ENCODE data around the gene TBC1D32. TPM values are rescaled to one million over a fixed set of nuclear protein-coding genes. Genes with fewer than 3 reads are reported as not detected.
"Not testable (repeated sequence)": the region's sequence is repeated elsewhere in the genome, so short reads cannot be mapped to it uniquely, and the experiment has no call there.

The TBC1D32 gene
- total RNA-seq, 1 experiment from 2014 or later = 6.6 TPM

DNA sequence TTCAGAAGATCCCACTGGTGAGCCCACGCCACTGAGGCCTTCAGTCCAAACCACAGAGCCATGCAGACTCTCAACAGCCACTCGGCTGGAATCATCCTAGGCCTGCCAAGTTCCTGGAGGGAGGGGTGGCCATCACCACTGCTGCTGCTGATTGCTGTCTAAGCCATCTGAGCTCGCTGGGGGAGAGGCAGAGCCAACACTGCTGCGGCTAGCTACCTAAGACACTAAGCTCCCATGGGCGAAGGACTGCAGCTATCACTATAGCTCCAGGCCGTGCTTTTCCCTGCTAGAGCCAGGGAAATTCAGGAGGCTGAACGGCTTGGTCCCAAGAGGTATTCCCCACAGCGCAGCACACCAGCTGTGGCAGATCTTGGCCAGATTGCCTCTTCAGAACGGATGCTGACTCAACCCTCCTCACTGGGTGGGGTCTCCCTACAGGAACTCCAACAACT is 73.6 kb downstream of the TBC1D32 start:
- in situ Hi-C loops (cut with HindIII; ENCODE audit: low sequenced_read_pairs) = no loop called here
- no peak for DNase-seq (ENCODE audit: low spot score)

DNA sequence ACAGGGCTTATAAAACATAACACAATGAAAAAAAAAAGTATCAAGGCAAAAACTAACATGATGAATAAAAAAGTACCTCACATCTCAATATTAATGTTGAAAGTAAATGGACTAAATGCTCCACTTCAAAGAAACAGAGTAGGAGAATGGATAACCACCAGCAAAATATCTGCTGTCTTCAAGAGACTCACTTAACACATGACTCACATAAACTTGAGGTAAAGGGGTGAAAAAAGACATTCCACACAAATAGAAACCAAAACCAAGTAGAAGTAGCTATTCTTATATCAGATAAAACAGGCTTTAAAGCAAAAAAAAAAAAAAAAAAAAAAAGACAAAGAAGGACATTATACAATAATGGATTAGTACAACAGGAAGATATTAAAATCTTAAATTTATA is 86.9 kb downstream of the TBC1D32 start:
- in situ Hi-C loops (cut with HindIII; ENCODE audit: low sequenced_read_pairs) = no loop called here
- DNase-seq (ENCODE audit: low spot score) = no peak

DNA sequence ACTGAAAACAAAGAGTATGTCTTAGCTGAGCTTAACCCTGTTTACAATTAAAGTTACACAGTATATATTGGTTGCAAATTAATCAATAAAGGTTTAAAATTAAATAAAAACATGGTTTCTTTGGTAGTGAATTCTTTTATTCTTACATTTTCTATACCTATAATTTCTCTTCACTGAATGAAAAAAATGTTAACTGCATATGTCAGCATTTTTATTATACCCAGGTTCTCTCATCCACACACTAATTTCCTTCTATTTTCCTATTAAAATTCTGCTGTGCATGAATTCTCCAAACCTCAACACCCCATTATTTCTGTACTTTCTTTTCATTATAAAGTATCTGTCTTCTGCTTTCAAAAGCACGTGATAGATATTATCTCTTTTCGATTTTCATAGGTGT is 91.9 kb downstream of the TBC1D32 start:
- in situ Hi-C loops (cut with HindIII; ENCODE audit: low sequenced_read_pairs) = no loop called here
- no peak for DNase-seq (ENCODE audit: low spot score)

DNA sequence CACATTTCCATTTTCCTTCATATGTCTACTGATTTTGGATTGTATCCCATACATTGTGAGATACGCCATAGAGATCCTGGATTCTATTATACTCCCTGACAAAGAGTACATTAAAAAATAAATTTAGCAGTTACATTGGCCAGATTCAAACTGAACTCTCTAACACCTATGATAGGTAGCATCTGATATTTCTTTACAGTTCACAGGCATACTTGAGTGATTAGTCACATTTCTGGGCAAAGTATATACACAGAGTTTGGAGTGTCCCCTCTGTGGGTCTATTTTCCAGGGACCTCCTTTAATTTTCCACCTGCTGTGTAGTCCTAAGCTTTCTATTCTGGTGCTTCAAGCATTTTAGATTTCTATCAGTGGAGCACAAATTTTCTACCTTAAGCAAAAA is 96.4 kb downstream of the TBC1D32 start:
- in situ Hi-C loops (cut with HindIII; ENCODE audit: low sequenced_read_pairs) = no loop called here
- DNase-seq (ENCODE audit: low spot score) = no peak

DNA sequence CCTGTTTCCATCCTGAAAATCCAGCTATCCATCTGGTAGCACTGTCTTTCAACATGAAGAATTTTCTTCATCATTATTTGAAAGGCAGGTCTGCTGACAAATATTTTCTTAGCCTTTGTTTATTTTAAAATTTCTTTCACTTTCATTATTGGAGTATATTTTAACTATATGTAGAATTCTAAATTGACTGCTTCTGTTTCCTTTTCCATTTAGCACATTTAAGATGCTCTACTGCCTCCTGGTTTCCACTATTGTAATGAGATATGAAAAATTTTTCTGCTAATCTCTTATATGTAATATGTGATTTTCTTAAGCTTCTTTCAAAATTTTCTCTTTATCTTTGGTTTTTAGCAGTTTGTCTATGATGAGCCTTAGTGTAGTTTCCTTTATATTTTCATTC is 97.3 kb downstream of the TBC1D32 start:
- no peak for DNase-seq (ENCODE audit: low spot score)
- in situ Hi-C loops (cut with HindIII; ENCODE audit: low sequenced_read_pairs) = no loop called here

DNA sequence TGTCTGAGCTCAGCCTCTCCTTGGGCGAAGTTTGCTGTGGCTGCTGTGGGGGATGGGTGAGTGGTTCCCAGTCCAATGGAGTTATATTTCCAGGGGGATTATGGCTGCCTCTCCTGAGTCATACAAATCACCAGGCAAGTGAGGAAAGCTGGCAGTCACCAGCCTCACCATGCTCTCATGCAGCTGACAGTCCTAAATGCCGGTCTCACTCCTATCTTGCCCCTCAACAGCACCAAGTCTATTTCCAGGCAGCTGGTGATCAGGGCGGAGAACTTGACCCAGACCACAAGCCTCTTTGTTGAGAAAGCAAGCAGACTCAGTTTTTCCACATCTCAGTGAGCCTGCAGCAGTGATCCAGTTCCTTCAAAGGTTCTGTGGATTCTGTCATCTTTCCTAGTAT is 98.9 kb downstream of the TBC1D32 start:
- in situ Hi-C loops (cut with HindIII; ENCODE audit: low sequenced_read_pairs) = no loop called here
- no peak for DNase-seq (ENCODE audit: low spot score)

DNA sequence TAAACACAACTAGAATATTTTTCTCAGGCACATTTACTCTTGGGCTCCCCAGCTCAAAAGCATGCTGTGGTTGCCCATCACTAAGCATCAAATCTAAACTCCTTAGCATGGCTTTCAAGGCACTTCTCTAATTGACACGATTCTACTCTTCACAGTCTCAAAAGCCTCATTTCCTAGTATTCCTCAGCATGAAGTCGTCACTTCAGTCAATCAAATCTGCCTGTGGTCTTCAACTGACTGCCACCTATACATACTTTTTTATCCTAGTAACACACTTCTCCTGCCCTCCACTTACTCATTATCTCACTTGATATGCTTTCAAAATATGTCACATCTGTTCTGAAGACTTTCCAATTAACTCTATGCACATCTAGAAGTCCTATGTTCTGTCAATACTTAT is 110.3 kb downstream of the TBC1D32 start:
- in situ Hi-C loops (cut with HindIII; ENCODE audit: low sequenced_read_pairs) = no loop called here
- no peak for DNase-seq (ENCODE audit: low spot score)

DNA sequence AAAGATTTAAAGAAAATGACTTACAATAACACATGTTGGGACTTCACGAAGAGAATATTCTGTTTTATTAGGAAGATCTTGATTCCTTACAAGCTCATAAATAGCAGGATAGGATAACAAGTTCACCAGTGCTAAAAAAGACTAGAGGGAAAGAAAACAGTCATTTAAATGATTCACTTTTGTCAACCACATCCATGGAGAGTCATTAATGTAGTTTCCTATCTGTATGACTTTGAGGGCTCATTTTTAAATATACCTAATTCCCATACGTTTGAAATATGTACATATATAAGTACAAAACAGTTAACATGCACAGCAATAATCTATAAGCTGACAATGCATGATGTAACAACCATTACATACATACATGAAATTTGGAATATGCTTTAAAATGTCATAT is 111.1 kb downstream of the TBC1D32 start:
- DNase-seq (ENCODE audit: low spot score) = no peak
- in situ Hi-C loops (cut with HindIII; ENCODE audit: low sequenced_read_pairs) = no loop called here

DNA sequence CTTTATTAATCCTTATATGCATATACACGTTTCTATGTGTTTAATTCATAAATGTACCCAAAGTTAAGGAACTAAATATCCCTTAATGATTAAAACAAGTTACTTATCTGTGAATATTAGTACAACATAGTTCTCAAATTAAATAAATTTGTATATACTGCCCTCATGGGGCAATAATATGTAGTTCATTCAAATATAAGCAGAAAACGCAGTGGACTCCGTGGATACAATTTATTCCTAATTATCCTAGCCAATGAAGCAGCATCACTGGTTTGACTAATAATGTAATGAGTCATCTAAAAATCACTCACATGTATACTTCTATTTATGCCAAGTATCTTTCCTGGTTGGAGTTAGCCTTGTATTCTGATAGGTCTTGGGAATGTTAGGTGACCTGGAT is 111.6 kb downstream of the TBC1D32 start:
- DNase-seq (ENCODE audit: low spot score) = no peak
- in situ Hi-C loops (cut with HindIII; ENCODE audit: low sequenced_read_pairs) = no loop called here

DNA sequence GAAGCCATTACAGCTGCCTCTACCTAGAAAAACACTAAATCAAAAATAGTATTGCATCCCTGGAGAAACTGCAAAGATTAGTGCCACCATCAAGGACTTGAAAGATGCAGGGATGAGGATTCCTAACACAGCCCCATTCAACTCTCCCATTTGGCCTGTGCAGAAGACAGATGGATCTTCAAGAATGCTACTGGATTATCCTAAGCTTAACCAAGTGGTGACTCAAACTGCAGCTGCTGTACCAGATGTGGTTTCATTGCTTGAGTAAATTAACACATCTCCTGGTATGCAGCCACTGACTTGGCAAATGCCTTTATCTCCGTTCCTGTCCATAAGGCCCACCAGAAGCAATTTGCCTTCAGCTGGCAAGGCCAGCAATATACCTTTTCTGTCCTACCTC is 117.4 kb downstream of the TBC1D32 start:
- in situ Hi-C loops (cut with HindIII; ENCODE audit: low sequenced_read_pairs) = no loop called here
- DNase-seq (ENCODE audit: low spot score) = no peak

DNA sequence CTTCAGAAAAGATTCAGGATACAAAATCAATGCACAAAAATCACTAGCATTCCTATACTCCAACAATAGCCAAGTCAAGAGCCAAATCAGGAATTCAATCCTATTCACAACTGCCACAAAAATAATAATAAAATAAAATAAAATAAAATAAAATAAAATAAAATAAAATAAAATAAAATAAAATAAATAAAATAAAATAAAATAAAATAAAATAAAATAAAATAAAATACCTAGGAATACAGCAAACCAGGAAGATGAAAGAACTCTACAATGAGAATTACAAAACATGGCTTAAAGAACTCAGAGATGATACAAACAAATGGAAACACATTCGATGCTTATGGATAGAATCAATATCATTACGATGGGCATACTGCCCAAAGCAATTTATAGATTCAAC is 120.9 kb downstream of the TBC1D32 start:
- in situ Hi-C loops (cut with HindIII; ENCODE audit: low sequenced_read_pairs); DNase-seq (ENCODE audit: low spot score): not testable (repeated sequence)

DNA sequence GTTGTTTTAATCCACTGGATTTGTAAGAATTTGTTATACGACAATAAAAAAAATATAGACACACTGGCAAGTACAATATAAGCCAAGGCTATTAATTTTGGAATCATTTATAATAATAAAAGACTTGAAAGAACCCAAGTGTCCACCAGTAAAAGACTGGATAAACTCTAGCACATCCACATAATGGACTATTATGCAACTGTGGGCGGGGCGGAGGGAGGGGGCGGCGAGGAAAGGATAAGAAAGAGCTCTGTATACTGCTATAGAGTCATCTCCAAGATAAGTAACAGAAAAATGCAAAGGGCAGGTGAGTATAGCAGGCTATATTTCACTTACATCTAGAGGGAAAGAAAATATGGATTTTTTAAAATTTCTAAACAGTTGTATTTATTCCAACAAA is 123.3 kb downstream of the TBC1D32 start:
- in situ Hi-C loops (cut with HindIII; ENCODE audit: low sequenced_read_pairs) = no loop called here
- DNase-seq (ENCODE audit: low spot score) = no peak

DNA sequence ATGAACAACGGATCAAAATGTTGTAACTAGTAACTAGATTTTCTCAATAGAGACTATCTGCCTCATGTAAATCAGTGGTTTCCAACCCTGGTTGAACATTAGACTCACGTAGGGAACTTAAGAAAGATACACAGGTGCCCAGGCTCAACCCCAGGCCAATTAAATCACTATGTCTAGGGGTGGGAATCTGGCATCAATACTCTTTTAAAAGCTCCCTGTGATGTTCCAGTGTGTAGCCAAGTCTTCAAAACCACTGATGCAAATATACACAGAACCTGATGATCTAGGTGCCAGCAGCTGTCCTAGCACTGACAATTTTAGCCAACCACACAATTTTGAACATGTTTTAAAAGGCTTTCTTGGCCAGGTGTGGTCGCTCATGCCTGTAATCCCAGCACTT is 128.7 kb downstream of the TBC1D32 start:
- in situ Hi-C loops (cut with HindIII; ENCODE audit: low sequenced_read_pairs) = no loop called here
- no peak for DNase-seq (ENCODE audit: low spot score)

DNA sequence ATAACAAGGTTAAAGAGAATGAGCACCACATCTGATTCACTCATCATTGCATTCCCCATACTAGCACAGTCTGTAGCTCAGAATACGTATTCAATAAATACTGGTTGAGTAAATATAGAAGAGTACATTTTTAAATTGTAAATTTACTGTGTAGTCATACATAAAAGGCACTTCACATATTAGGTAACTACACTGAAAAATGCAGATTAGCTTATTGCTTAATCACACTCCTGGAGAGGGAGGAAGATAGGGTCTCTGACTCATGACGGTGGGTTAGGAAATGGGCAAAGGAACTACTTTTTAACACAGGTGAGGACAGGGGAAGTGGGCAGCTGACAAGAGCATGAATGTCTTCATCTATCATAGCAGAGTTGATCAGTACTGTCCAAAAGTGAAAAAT is 133.2 kb downstream of the TBC1D32 start:
- no peak for DNase-seq (ENCODE audit: low spot score)
- in situ Hi-C loops (cut with HindIII; ENCODE audit: low sequenced_read_pairs) = no loop called here

DNA sequence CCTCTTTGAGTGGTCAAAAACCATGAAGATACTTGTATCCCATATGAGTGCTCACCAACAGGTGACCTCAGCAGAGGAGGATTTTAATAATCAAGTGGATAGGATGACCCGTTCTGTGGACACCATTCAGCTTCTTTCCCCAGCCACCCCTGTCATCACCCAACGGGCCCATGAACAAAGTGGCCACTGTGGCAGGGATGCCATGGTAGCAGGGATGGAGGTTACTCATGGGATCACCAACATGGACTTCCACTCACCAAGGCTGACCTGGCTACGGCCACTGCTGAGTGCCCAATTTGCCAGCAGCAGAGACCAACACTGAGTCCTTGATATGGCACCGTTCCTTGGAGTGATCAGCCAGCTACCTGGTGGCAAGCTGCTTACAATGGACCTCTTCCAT is 138.2 kb downstream of the TBC1D32 start:
- in situ Hi-C loops (cut with HindIII; ENCODE audit: low sequenced_read_pairs); DNase-seq (ENCODE audit: low spot score): not testable (repeated sequence)

DNA sequence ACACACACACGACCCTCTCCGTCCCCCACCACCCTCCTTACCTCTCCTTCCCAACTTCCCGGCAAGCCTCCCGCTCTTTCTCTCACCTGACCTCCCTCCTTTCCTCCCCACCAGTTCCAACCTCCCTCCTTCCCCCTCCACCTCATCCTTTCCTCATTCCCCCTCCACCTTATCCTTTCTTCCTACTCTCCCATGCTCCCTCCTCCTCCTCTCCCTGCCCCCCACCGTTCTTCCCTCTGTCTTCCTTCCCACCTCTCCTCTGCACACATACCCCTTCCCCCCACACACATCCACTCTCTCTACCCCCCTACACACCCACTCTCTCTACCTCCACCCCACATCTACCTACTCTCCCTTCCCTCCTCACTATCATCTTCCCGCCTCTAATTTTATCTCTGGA is 144.2 kb downstream of the TBC1D32 start:
- no peak for DNase-seq (ENCODE audit: low spot score)
- in situ Hi-C loops (cut with HindIII; ENCODE audit: low sequenced_read_pairs) = no loop called here

DNA sequence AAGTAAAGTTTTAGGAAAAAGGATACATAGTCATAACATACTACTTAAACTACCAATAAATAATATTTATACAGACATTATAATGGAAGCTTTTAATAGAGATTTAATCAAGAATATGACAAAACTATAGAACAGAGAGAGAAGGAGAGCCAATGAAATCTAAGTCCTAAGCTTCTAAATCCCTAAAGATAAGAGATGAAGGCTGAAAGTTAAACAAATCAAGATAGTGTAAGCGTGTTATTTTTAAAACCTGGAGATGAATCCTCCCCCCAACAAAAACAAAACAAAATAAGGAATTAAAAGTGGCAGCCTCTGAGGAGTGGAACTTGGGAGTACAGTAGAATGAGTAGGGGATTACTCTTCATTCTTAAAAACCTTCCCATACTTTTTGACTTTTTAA is 145.9 kb downstream of the TBC1D32 start:
- DNase-seq (ENCODE audit: low spot score) = no peak
- in situ Hi-C loops (cut with HindIII; ENCODE audit: low sequenced_read_pairs) = no loop called here

DNA sequence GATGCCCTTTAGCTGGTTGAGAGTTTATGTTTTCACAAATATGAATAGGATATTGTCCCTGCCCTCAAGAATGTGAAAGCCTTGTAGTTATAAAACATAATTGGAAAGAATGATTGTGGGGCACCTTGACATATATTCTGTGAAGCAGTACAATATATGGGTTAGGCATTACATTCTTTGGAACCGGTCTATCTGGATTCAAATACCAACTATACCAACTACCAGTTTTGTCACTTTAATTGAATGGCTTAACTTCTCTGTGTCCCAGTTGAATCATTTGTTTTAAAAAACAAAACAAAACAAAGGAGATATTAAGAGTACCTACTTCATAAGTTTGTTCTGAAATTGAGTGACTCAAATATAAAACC is 146.5 kb downstream of the TBC1D32 start:
- in situ Hi-C loops (cut with HindIII; ENCODE audit: low sequenced_read_pairs) = no loop called here
- DNase-seq (ENCODE audit: low spot score) = no peak

DNA sequence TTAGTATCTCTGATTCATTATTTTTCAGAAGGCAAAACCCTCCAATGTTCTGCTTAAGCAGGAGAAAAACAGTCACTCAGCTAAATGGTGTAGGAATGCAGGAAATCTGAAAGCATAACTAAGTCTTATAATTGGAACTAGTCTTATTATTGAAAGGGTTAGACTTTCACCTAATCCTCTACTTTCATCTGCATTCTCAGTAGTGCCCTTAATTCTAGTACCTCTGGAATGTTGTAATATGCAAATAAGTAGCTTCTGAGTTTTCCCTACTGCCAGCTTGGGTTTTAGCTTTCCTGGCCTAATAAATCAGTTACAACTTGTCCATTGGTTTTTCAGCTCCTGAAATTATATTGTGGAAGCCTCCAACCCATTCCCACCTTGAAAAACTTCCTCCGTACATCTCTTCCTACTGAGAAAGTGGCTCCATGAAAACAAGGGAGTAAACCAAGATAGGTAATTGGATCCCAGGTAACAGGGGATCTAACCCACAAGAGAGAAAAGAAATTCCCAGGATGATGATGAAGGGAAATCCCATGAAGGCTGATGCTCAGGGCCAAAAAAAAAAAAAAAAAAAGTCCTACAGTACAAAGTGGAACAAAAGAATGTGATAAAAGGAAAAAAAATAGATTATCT is 147.0 kb downstream of the TBC1D32 start:
- in situ Hi-C loops (cut with HindIII; ENCODE audit: low sequenced_read_pairs) = no loop called here
- DNase-seq (ENCODE audit: low spot score) = no peak

DNA sequence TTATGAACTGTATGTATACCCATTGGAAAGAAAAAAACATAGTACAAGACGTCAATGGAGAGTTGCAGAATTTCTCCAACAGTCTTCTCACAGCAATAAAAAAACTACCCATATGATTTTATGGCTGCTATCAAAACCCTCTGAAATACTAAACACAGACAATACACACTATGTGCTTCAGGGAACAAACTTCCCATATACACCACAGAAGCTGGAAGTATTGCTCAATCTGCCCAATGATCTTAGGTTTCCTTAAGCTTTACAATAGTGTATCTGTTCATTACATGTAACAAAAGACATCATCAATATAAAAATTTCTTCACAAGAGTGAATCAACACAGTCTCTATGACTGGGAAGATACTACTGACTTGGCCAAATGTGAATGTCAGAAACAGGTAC is 150.5 kb downstream of the TBC1D32 start:
- DNase-seq (ENCODE audit: low spot score) = no peak
- in situ Hi-C loops (cut with HindIII; ENCODE audit: low sequenced_read_pairs) = no loop called here

DNA sequence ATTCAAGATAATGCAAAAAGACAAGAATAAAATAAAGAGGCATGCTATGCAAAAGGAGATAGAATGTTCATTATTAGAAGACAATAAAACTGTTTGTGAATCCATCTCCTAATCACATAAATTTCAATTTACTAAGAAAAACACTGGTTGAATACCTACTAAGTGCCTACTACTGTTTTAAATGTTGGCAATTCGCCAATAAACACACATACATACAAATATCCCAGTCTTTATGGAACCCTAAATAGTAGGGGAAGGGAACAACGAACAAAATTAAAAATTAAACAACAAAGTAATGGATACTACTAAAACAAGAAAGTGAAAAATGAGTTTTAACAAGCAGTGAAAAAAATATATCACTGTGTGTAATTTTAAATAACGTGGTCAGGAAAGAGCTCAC is 158.5 kb downstream of the TBC1D32 start:
- in situ Hi-C loops (cut with HindIII; ENCODE audit: low sequenced_read_pairs) = no loop called here
- DNase-seq (ENCODE audit: low spot score) = no peak

DNA sequence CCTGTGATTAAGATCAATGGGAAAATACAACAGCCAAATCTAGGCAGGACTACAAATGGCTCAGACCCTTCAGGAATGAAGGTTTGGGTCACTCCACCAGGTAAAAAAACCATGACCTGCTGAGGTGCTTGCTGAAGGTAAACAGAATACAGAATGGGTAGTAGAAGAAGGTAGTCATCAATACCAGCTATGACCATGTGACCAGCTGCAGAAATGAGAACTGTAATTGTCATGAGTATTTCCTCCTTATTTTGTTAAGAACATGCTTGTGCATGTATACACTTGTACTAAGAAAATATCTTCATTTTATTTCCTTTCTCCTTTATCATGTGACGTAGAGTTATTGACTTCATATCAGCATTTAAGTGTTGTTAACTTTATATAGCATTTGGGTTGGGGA is 161.8 kb downstream of the TBC1D32 start:
- in situ Hi-C loops (cut with HindIII; ENCODE audit: low sequenced_read_pairs); DNase-seq (ENCODE audit: low spot score): not testable (repeated sequence)

Data from G401 (cell line).